Mesodermal cell (in vitro differentiated cells): ENCODE results near the gene CCDC8.
"Not testable (repeated sequence)": the region's sequence is repeated elsewhere in the genome, so short reads cannot be mapped to it uniquely, and the experiment has no call there.

Experiments used
- H3K27ac ChIP-seq: 2 replicates; pipeline ENCODE4 v1.7.0; 2013; ENCODE audit warnings: mild to moderate bottlenecking, low read depth, low read length, moderate library complexity; ENCODE audit not compliant: severe bottlenecking
- H3K36me3 ChIP-seq: 2 replicates; pipeline ENCODE4 v1.7.1; 2013; ENCODE audit warnings: mild to moderate bottlenecking, low read length, moderate library complexity; ENCODE audit not compliant: control insufficient read depth, insufficient read depth
- H3K4me1 ChIP-seq: one replicate; pipeline ENCODE4 v1.7.1; 2013; ENCODE audit warnings: mild to moderate bottlenecking, low read length; ENCODE audit not compliant: insufficient read depth, control insufficient read depth, poor library complexity, severe bottlenecking
- H3K4me3 ChIP-seq: 2 replicates; pipeline ENCODE4 v1.7.0; 2013; ENCODE audit warnings: low read length, control low read depth, mild to moderate bottlenecking; ENCODE audit not compliant: insufficient read depth, poor library complexity, severe bottlenecking; ENCODE audit errors: extremely low read depth
- H3K9me3 ChIP-seq: 2 replicates; pipeline ENCODE4 v1.7.1; 2013; ENCODE audit warnings: mild to moderate bottlenecking, low read length, moderate library complexity; ENCODE audit not compliant: control insufficient read depth
- WGBS, 2 experiments: methylation state at CpG; one replicate each; pipeline ENCODE4 v1.1.5; 2013; ENCODE audit warnings: missing lambda C conversion rate in 2 of 2; ENCODE audit not compliant: insufficient coverage in 2 of 2; 5-methylcytosine and 5-hydroxymethylcytosine counted together

CCDC8 gene

GRCh38 chr19:46381346-46381745 is 32.0 kb downstream of the CCDC8 start:
- WGBS, 2 experiments = no CpG with 5 or more reads among the region's 2 CpGs

DNA sequence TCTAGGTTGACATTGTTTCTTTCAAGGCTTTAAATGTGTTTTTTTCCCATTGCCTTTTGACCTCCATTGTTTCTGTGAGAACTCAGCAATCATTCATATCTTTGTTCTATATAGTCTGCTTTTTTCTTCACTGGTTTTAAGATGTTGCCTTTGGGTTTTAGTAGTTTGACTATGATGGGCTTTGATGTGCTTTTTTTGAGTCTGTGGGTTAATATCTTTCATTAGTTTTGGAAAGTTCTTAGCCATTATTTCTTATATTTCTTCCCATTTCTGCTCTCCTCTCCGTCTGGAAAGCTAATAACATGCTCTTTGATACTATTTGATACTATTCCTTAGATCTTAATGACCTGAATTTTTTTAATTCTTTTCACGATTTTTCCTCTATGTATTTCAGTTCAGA is 32.7 kb downstream of the CCDC8 start:
- Histone ChIP-seq H3K4me1 (no peaks in the 10 kb centered on the region), H3K36me3 (peaks cover 96% of the 10 kb centered on the region), H3K4me3 (no peak overlapping the region), H3K27ac (no peak overlapping the region), H3K9me3 (no peaks in the 10 kb centered on the region)
- WGBS, 2 experiments = no CpG with 5 or more reads among the region's 2 CpGs

More at GRCh38 chr19:46381346-46381745, 32.0 kb downstream of the CCDC8 start:
- Histone ChIP-seq H3K9me3 (no peaks in the 10 kb centered on the region), H3K4me1 (no peaks in the 10 kb centered on the region), H3K36me3 (peaks cover 98% of the 10 kb centered on the region), H3K4me3 (no peak overlapping the region), H3K27ac (no peak overlapping the region)

DNA sequence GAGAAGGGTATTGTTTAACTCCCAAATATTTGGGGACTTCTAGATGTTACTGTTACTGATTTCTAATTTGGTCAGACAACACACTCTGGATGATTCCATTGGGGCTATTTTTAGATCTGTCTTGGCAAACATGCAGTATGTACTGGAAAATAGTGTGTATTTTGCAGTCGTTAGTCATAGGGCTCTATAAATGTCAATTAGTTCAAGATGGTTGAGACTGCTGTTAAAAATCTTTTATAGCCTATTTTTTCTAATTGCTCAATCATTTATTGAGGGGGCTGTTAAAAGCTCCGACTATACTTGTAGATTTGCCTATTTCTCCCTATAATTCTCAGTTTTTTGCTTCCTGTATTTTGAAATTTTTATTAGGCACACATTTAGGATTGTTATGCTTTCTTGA is 35.1 kb downstream of the CCDC8 start:
- H3K4me1 ChIP-seq = peaks cover 6% of the 10 kb centered on the region
- H3K4me3 ChIP-seq = no peak overlapping the region
- peaks cover 84% of the 10 kb centered on the region for H3K36me3 ChIP-seq
- no peak overlapping the region for H3K27ac ChIP-seq
- H3K9me3 ChIP-seq = no peaks in the 10 kb centered on the region
- WGBS, 2 experiments = 100% methylated on average over 1 of the region's 2 CpGs; no CpG with 5 or more reads in 1 of the 2 experiments

DNA sequence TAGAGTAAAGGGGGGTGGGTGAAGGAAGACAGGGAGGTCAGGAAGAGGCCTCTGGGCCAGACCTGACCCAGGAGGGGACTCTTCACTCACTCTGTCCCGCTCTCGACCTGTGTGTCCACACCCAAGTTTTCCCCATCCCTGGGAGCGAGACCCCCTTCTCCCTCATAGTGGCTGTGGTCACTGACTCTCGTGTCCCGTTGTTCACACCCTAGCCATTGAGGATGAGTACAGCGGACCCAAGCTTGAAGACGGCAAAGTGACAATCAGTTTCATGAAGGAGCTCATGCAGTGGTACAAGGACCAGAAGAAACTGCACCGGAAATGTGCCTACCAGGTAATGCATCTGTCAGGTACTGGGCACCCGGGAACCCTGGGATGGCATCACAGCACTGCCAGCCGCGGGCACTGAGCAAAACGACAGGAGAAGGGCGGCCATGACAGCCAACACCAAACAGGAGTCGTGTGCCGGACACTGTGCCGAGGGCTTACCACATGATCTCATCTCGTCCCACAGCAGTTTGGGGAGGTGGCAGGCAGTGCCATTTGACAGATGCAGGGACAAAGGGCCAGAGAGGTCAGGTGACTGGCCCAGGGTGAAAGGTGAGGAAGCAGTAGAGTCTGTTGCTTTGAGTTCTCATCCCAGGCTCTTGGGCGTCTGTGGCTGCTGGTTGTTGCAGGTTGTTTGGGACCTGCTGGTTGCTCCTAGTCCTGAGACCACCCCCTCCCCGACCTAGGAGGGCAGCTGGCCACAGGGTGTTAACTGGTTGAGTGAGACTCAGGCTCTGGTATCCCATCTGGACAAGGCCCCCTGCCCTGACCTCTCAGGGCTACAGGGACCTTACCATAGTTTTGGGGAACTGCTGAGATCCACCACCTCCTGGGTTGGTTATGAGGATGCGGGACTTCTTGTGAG is 36.9 kb downstream of the CCDC8 start:
- Histone ChIP-seq H3K27ac (no peak overlapping the region), H3K4me3 (no peak overlapping the region), H3K9me3 (no peaks in the 10 kb centered on the region), H3K4me1 (peaks cover 23% of the 10 kb centered on the region), H3K36me3 (peaks cover 74% of the 10 kb centered on the region)
- 96 to 98% methylated on average over 18 to 20 of the region's 20 CpGs for WGBS, 2 experiments

- H3K36me3 ChIP-seq = peaks cover 66% of the 10 kb centered on the region
- peaks cover 30% of the 10 kb centered on the region for H3K4me1 ChIP-seq
- WGBS, 2 experiments = 98% methylated on average over 7 to 9 of the region's 22 CpGs
- not testable (repeated sequence) for H3K9me3 ChIP-seq, H3K27ac ChIP-seq, H3K4me3 ChIP-seq
Observed at GRCh38 chr19:46375476-46376067, 37.8 kb downstream of the CCDC8 start.

GRCh38 chr19:46374536-46375475 is 38.6 kb downstream of the CCDC8 start:
- Histone ChIP-seq H3K27ac (no peak overlapping the region), H3K9me3 (no peaks in the 10 kb centered on the region), H3K36me3 (peaks cover 64% of the 10 kb centered on the region), H3K4me3 (no peak overlapping the region), H3K4me1 (peaks cover 30% of the 10 kb centered on the region)
- WGBS, 2 experiments = 91 to 94% methylated on average over 18 of the region's 21 CpGs

GRCh38 chr19:46373491-46374359 is 39.6 kb downstream of the CCDC8 start:
- peaks cover 61% of the 10 kb centered on the region for H3K36me3 ChIP-seq
- H3K27ac ChIP-seq = peak overlapping the region; percentile 82
- 25 to 46% methylated on average over 5 to 11 of the region's 17 CpGs for WGBS, 2 experiments

DNA sequence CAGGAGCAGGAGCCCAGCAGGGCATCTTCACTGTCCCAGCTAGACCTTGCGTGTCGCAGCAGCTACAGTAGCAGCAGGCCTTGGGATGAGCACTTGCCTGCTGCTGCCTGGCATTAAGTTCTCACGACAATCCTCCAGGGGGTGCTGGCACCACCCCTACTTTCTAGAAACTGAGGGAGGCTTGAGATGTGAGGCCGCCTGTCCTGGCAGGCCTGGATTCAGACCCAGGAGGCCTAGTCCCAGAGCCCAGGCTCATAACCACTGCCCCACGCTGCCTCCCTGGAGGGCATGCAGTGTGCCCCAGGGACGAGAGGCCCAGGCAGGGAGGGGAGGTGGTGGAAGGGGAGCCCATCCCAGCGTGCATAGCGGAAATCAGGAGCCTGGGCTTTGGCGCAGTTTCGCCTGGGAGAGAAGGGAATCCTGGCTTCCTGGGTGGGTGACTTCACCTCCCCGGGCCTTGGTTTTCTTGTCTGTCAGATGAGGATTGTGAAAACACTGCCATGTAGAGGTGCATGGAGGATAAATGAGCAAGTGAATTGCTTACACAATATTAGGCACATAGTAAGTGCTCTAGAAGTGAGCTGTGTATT is 40.4 kb downstream of the CCDC8 start:
- Histone ChIP-seq H3K4me3 (no peak overlapping the region), H3K36me3 (peaks cover 59% of the 10 kb centered on the region), H3K27ac (peak overlapping the region; percentile 82), H3K9me3 (no peaks in the 10 kb centered on the region), H3K4me1 (peaks cover 30% of the 10 kb centered on the region)
- WGBS, 2 experiments = 40 to 57% methylated on average over 8 to 9 of the region's 11 CpGs

More at GRCh38 chr19:46373491-46374359, 39.6 kb downstream of the CCDC8 start:
- H3K4me1 ChIP-seq = peaks cover 30% of the 10 kb centered on the region
- H3K9me3 ChIP-seq = no peaks in the 10 kb centered on the region
- no peak overlapping the region for H3K4me3 ChIP-seq

GRCh38 chr19:46371371-46371901 is 41.9 kb downstream of the CCDC8 start:
- Histone ChIP-seq H3K9me3 (no peaks in the 10 kb centered on the region), H3K36me3 (peaks cover 58% of the 10 kb centered on the region), H3K27ac (peak overlapping the region; percentile 62), H3K4me3 (no peak overlapping the region), H3K4me1 (peaks cover 30% of the 10 kb centered on the region)
- 84 to 90% methylated on average over 6 to 10 of the region's 10 CpGs for WGBS, 2 experiments
